Activated effector memory CD4-positive, alpha-beta T cell treated with anti-CD3 and anti-CD28 coated beads, Interleukin-2, amount 50 U/mL, for 16 hours (primary cell): ENCODE results near the gene KRTAP4-9.
"Not testable (repeated sequence)": the region's sequence is repeated elsewhere in the genome, so short reads cannot be mapped to it uniquely, and the experiment has no call there.

Experiments used
- DNase-seq: peaks from one replicate; pipeline ENCODE4 v3.0.0-alpha.2; 2020

Gene KRTAP4-9

DNA sequence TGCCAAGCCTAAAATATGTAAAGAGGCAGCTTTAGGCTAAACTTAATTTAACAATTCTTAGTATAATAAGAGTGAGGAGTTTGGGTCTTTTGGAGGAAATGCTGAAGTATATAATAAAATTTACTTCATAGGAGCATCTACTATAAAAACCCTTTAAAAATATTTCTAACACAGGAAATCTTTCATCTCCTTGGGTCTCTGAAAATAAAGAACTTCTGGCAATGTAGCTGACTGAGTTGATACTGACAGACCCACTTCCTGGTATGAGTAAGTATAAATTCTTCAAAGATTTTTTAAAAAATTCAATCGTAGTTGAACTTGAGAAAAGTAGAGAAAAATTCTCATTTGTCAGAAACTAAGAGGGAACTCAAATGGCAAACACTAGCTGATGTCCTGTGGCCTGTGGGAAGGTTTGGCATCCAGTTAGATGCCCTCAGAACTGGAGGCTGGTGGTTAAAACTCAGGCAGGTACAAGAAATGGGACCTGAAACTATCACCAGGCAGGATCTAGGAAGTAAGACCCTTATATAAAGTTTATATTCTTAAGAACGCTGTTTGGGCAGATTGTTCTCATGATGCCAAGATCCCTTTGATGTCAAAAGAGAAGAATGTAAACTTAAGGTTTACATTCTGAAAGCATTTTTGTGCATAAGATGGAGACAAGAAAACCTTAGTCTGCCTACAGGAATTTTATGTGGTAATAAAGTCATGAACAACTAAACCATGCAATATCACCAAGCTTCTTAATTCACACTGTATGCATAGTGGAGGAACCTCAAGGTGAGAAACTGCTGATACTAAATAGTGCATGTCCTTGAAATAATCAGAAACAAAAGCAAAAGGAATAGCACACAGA, 28.9 kb downstream of the KRTAP4-9 start:
- DNase-seq: no peak

DNA sequence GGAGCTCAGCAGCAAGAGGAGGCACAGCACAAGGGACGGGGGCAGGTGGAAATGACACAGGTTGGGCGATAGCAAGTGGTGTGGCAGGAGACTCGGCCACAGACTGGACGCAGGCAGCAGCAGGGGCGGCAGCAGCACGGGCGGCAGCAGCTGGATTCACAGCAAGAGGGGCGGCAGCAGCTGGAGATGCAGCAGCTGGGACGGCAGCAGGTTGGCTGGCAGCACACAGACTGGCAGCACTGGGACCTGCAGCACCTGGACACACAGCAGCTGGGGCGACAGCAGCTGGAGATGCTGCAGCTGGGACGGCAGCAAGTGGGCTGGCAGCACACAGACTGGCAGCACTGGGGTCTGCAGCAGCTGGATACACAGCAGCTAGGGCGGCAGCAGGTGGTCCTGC, 34.7 kb downstream of the KRTAP4-9 start:
- DNase-seq: not testable (repeated sequence)

DNA sequence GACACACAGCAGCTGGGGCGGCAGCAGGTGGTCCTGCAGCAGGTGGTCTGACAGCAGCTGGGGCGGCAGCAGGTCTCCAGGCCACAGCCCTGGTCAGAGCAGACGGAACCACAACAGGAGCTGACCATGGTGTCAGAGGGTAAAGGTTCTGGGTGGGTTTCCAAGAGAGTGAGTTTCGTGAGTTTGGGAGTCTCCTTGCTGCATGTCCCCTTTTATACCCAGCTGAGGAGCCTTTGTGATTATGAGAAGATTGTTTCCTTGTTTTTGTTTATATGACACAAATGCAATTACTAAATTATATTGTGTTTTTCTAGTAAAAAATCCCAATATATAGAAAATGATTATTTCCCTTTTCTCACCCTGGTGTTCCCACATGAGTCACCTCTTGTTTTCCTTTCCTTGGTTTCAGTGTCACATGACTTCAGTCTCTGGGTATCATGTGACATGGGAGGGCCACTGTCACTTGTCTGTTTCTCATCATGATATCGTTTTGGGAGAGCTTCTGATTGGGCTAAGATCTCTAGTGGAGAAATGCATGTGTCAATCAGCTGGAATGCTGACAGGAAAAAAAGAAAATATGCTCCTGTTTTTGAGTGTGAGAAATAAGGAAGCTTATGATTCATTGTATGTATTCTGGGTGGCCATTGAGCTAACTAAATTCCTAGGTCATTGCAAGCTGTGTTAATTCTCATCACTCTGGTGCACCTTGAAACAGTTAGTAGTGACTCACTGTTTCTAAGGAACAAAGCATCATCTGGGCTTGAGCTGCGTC, 35.4 kb downstream of the KRTAP4-9 start, which contains the start of gene KRTAP4-6:
Gene KRTAP4-6, minus strand, starts transcription at position 185 of the 772 bp plus-strand sequence. Its CDS starts 57 bp downstream, at position 128.
- no peak for DNase-seq

DNA sequence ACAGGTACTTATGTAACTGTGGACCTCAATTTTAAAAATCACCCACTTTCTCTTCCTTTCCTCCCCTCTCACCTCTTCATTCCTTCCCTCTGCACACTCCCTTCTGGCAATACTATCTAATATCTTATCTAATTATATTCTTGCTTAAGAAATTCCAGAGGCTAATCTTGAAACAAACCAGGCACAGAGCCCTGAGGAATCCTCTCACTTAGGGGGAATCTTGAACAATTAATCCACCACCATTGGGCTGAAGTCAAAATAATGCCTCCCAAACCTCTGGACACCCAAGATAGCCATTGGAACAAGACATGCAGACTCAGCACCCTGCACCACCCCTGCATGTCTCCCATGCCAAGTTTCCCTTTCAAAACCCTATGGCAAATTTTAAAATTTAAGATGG, 36.2 kb downstream of the KRTAP4-9 start:
- no peak for DNase-seq

DNA sequence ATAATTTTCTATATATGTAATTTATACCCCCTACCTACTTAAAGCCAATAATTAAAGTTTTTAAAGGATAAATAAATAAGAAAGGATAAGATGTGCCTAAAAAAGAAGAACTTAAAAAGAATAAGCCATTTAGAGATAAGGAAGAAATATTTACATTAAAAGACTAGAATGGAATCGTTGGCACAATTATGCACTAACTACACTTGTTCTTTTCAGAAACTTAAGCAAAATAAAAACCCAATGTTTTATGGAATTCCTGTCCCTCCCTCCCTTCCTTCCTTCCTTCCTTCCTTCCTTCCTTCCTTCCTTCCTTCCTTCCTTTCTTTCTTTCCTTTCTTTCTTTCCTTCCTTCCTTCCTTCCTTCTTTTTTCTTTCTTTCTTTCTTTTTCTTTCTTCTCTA, 39.7 kb downstream of the KRTAP4-9 start:
- DNase-seq: no peak

DNA sequence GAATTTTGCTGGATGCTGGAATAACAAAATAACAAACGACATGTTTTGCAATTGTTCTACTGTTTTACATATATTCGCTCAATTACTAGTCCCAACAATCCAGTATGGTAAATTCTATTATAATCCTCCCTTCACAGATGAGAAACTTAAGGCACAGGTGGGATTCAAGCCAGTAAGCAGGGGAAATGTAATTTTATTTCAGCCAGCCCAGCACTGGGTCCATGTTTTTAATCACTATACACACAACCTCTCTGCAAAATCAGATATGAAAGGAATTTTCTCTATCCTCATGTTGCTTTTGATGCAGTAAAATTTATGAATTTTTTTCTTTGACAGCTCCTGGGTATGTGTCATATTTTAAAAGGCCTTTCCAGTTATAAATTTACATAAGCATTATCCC, 40.1 kb downstream of the KRTAP4-9 start:
- no peak for DNase-seq

DNA sequence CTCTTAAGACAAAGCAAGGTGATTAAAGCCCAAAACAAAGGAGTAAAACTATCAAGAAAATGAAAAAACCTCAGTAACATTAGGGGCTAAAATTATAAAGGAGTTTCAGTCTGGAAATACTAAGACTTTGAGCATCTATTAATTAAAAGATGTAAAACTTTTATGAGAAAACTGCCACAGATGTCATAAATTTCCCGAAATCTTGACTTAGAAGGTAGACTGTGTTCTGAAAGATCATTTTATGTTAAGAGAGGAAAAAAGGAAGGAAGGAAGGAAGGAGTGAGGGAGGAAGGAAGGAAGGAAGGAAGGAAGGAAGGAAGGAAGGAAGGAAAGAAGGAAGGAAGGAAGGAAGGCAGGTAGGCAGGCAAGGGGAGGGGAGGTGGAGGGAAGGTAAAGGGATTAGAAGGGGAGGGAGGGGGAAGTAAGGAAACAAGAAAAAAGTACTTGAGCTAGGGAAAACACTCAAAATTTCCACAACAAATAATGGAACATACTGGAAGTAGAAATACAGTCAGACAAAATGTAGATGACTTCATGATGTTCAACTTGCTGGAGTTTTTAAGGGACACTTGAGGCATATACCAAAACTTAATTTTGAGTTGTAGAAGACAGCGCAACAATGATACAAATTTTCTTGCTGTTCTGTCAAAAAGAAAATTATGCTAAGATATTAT, 42.5 kb downstream of the KRTAP4-9 start:
- no peak for DNase-seq

DNA sequence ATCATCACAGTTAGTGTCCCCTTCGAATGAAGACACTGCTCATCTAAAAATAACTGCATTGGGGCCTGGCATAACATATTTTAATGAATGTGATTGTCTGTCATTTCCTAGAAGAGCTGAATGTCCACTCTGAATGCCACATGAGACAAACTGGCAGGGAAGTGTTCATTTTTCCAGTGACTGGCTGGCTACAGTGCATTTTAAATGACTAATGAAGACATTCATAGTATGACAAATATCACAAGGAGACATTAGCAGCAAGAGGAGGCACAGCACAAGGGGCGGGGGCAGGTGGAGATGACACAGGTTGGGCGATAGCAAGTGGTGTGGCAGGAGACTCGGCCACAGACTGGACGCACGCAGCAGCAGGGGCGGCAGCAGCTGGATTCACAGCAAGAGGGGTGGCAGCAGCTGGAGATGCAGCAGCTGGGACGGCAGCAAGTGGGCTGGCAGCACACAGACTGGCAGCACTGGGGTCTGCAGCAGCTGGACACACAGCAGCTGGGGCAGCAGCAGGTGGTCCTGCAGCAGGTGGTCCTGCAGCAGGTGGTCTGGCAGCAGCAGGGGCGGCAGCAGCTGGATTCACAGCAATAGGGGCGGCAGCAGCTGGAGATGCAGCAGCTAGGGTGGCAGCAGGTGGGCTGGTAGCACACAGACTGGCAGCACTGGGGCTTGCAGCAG, 43.9 kb downstream of the KRTAP4-9 start:
- not testable (repeated sequence) for DNase-seq

DNA sequence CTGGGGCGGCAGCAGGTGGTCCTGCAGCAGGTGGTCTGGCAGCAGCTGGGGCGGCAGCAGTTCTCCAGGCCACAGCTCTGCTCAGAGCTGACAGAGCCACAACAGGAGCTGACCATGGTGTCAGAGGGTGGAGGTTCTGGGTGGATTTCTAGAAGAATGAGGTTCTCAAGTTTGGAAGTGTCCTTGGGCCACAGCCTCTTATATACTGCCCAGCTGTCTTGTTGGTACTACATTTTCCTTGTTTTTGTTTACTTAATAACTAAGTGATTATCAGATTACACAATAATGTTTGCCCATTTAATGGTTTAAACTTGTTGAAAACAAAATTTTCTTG, 44.4 kb downstream of the KRTAP4-9 start, which contains the start of gene KRTAP4-5:
Gene KRTAP4-5, minus strand, starts transcription at position 174 of the 334 bp plus-strand sequence. Its CDS starts 58 bp downstream, at position 116.
- no peak for DNase-seq

DNA sequence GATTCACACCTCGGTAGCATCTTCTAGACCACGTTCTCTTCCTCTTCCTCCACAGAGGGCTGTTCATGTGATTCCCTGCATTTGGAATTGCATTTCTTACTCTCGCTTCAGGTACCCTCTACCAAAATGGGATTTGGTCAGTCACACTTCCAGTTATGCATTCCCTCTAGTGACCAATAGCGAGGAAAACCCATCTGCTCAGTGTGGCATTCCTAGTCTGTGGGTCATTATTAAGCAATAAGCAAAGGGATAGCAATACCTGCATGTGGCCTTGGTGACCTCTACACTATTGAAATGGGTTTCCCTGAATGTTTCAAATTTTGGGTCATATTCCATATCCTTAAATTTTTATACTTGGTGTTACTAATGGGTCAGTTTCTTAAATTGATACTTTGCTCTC, 44.8 kb downstream of the KRTAP4-9 start:
- no peak for DNase-seq

DNA sequence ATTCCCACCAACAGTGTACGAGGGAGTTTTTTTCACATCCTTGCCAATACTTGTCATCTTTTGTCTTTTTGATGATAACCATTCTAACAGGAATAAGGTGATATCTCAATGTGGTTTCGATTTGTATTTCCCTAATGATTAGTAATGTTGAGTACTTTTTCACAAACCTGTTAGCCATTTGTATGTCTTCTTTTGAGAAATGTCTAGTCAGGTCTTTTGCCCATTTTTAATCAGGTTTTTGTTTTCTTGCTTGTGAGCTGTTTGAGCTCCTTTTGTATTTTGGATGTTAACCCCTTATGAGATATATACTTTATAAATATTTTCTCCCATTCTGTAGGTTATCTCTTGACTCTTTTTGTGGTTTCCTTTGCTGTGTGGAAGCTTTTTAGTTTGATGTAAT, 46.3 kb downstream of the KRTAP4-9 start:
- no peak for DNase-seq

DNA sequence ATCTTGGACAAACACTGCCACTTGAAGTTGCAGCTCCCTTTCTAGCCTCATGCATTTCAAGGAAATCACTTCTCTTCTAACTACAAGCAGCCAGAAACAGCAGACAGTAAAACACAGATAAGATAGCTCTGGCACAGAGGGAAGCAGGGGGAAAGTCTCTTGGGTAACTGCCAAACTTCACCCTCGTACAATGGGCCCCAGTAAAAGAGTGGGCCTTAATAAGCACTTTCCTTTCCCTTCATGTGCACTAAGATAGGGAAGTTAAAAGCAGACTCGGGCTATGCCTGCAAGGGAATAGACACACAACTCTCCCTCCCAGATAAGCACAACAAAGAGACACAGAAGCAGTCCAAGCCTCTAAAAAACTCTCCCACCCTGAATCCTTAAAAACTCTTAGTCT, 48.7 kb downstream of the KRTAP4-9 start:
- no peak for DNase-seq
